T-helper 2 cell (primary cell): ENCODE measurements around the gene GPN3.
"Not testable (repeated sequence)": the region's sequence is repeated elsewhere in the genome, so short reads cannot be mapped to it uniquely, and the experiment has no call there.

Source experiments
- DNase-seq, 5 experiments: peaks; one replicate each; pipeline versions ENCODE4 v3.0.0 to v3.0.0-alpha.2; 2012 to 2022

The GPN3 gene

GRCh38 chr12:110436231-110436630 lies 31.8 kb downstream of the GPN3 start:
- no peak for DNase-seq

- DNase-seq: peak in 1 of 5 experiments; percentile 37
Measured at GRCh38 chr12:110431957-110432587, 36.0 kb downstream of the GPN3 start.

GRCh38 chr12:110429676-110430075 lies 38.4 kb downstream of the GPN3 start:
- DNase-seq: not testable (repeated sequence)

GRCh38 chr12:110426406-110426805 lies 41.7 kb downstream of the GPN3 start:
- DNase-seq: no peak

- DNase-seq: no peak
Measured at GRCh38 chr12:110424237-110424636, 43.8 kb downstream of the GPN3 start.

GRCh38 chr12:110421701-110422100 lies 46.4 kb downstream of the GPN3 start:
- no peak for DNase-seq

- no peak for DNase-seq
Measured at GRCh38 chr12:110421159-110421661, 46.8 kb downstream of the GPN3 start.

GRCh38 chr12:110420644-110421043 lies 47.4 kb downstream of the GPN3 start:
- not testable (repeated sequence) for DNase-seq

- not testable (repeated sequence) for DNase-seq
Measured at GRCh38 chr12:110417113-110417512, 50.9 kb downstream of the GPN3 start.

GRCh38 chr12:110410086-110410485 lies 58.0 kb downstream of the GPN3 start:
- DNase-seq: not testable (repeated sequence)

- DNase-seq: not testable (repeated sequence)
Measured at GRCh38 chr12:110405126-110405662, 62.9 kb downstream of the GPN3 start.

GRCh38 chr12:110403976-110404682 lies 63.9 kb downstream of the GPN3 start:
- DNase-seq: peak; percentile 53 to 84 (median 70)

GRCh38 chr12:110403146-110403975 lies 64.7 kb downstream of the GPN3 start, which contains the start of gene ANAPC7:
Gene ANAPC7 (minus strand): TSS chr12:110403708. CDS start chr12:110403627, 81 bp downstream.
- DNase-seq: peak; percentile 74 to 87 (median 85)
